Peyer's patch (tissue), 4 donors: ENCODE measurements around the gene SPACDR.

Experiments used
- POLR2A ChIP-seq, 2 donors: fragments of 450-650 bp; IDR thresholded peaks; one replicate each; pipeline ENCODE4 v1.5.1; 2017; ENCODE audit warnings: antibody characterized with exemption in 2 of 2, mild to moderate bottlenecking in 2 of 2, moderate library complexity in 2 of 2
- TF ChIP-seq, protein P1 (sequence below), 6 experiments: fragments of 450-650 bp in 4 of 6; fragments of 200-600 bp in 2 of 6; sonication (generic) in 1 of 6; IDR thresholded peaks; one replicate each; pipeline ENCODE4 v1.5.1; 2017 to 2019; ENCODE audit warnings: antibody characterized with exemption in 6 of 6, mild to moderate bottlenecking in 3 of 6, moderate library complexity in 1 of 6

DNA sequence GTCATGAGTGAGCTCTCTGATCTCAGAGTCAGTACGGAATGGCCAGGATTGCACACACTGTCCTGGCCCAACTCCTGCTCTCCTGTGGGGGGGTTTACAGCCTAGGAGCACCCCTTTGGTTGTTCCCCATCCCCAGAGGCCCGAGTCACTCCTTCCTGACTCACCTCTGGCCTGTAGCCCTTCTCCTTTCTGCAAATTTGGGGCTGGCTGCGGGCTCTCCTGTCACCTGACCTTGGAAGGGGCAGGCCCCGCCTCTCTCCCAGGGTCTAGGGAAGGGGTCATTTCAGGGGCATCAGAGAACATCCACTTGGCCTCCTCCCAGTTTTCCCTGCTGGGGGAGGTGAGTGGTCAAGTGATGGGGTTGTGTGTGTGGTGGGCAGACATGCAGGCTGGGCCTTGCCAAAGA is 21.4 kb upstream of the SPACDR start:
- TF ChIP-seq, protein P1, sequence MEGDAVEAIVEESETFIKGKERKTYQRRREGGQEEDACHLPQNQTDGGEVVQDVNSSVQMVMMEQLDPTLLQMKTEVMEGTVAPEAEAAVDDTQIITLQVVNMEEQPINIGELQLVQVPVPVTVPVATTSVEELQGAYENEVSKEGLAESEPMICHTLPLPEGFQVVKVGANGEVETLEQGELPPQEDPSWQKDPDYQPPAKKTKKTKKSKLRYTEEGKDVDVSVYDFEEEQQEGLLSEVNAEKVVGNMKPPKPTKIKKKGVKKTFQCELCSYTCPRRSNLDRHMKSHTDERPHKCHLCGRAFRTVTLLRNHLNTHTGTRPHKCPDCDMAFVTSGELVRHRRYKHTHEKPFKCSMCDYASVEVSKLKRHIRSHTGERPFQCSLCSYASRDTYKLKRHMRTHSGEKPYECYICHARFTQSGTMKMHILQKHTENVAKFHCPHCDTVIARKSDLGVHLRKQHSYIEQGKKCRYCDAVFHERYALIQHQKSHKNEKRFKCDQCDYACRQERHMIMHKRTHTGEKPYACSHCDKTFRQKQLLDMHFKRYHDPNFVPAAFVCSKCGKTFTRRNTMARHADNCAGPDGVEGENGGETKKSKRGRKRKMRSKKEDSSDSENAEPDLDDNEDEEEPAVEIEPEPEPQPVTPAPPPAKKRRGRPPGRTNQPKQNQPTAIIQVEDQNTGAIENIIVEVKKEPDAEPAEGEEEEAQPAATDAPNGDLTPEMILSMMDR (IDR thresholded peaks at IDR 0.05): no peak
- no peak for TF ChIP-seq POLR2A (IDR thresholded peaks at IDR 0.05)
